SU-DHL-6 (cell line): ENCODE results near the gene SSC5D.
"Not testable (repeated sequence)": the region's sequence is repeated elsewhere in the genome, so short reads cannot be mapped to it uniquely, and the experiment has no call there.

Experiments used
- EZH2phosphoT487 ChIP-seq: fragments of 200-600 bp; sonication (generic), shearing (Covaris generic); conservative IDR thresholded peaks from 2 replicates; pipeline ENCODE4 v1.6.1; 2018; ENCODE audit warnings: mild to moderate bottlenecking, antibody characterized with exemption, low read length, moderate library complexity, mixed read lengths
- TF ChIP-seq, protein P1 (sequence below): fragments of 200-600 bp; sonication (generic); IDR thresholded peaks from one replicate; pipeline ENCODE4 v1.5.1; 2017; ENCODE audit warnings: antibody characterized with exemption, mild to moderate bottlenecking, low read length, moderate library complexity; ENCODE audit not compliant: insufficient read depth, poor library complexity, severe bottlenecking

DNA sequence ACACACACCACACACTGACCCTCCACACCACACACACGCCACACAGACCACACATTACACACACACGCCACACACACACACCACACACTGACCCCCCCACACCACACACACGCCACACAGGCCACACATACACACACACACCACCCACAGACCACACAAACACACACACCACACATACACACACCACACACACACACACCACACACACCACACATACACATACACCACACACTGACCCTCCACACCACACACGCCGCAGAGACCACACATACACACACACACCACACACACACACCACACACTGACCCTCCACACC is 40.1 kb upstream of the SSC5D start:
- TF ChIP-seq, protein P1, sequence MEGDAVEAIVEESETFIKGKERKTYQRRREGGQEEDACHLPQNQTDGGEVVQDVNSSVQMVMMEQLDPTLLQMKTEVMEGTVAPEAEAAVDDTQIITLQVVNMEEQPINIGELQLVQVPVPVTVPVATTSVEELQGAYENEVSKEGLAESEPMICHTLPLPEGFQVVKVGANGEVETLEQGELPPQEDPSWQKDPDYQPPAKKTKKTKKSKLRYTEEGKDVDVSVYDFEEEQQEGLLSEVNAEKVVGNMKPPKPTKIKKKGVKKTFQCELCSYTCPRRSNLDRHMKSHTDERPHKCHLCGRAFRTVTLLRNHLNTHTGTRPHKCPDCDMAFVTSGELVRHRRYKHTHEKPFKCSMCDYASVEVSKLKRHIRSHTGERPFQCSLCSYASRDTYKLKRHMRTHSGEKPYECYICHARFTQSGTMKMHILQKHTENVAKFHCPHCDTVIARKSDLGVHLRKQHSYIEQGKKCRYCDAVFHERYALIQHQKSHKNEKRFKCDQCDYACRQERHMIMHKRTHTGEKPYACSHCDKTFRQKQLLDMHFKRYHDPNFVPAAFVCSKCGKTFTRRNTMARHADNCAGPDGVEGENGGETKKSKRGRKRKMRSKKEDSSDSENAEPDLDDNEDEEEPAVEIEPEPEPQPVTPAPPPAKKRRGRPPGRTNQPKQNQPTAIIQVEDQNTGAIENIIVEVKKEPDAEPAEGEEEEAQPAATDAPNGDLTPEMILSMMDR, result not testable (repeated sequence)
- TF ChIP-seq EZH2phosphoT487, result not testable (repeated sequence)
